HUES64 (cell line): ENCODE data around the gene TTC17.

Experiments
- H3K27ac ChIP-seq: 2 replicates; pipeline ENCODE4 v1.7.0; 2013; ENCODE audit warnings: low read depth, low read length, inconsistent platforms
- H3K27me3 ChIP-seq: 2 replicates; pipeline ENCODE4 v1.6.1; 2013; ENCODE audit warnings: mild to moderate bottlenecking, low read length; ENCODE audit not compliant: insufficient read depth
- H3K36me3 ChIP-seq: 2 replicates; pipeline ENCODE4 v1.6.1; 2013; ENCODE audit warnings: mild to moderate bottlenecking, low read length; ENCODE audit not compliant: insufficient read depth
- H3K4me1 ChIP-seq: 2 replicates; pipeline ENCODE4 v1.6.1; 2013; ENCODE audit warnings: mild to moderate bottlenecking, low read length, moderate library complexity; ENCODE audit not compliant: insufficient read depth
- H3K4me3 ChIP-seq: 2 replicates; pipeline ENCODE4 v1.5.1; 2013; ENCODE audit warnings: mild to moderate bottlenecking, low read length, moderate library complexity
- H3K9ac ChIP-seq: 2 replicates; pipeline ENCODE4 v1.6.1; 2013; ENCODE audit warnings: mild to moderate bottlenecking, low read depth, low read length
- H3K9me3 ChIP-seq: 2 replicates; pipeline ENCODE4 v1.6.1; 2013; ENCODE audit warnings: low read depth, low read length; ENCODE audit not compliant: insufficient read depth
- WGBS: fragments of 150-250, 120-280 bp; methylation state at CpG from one replicate; pipeline ENCODE4 v1.1.7; 2013; ENCODE audit warnings: missing lambda C conversion rate; 5-methylcytosine and 5-hydroxymethylcytosine counted together

Gene TTC17

GRCh38 chr11:43359422-43359818, 700 bp downstream of the TTC17 start:
- WGBS = 0% methylated on average over 14 of the region's 14 CpGs
- H3K9me3 ChIP-seq = no peaks in the 10 kb centered on the region

GRCh38 chr11:43360361-43361032, 1.8 kb downstream of the TTC17 start:
- 57% methylated on average over 1 of the region's 1 CpG for WGBS
- Histone ChIP-seq H3K4me1 (peaks cover 19% of the 10 kb centered on the region), H3K27ac (no peak overlapping the region), H3K36me3 (peaks cover 16% of the 10 kb centered on the region), H3K9me3 (no peaks in the 10 kb centered on the region), H3K9ac (peak overlapping the region; percentile 96; the same call in 1 of the 2 replicates), H3K4me3 (peak overlapping the region; percentile 78), H3K27me3 (no peaks in the 10 kb centered on the region)

More at GRCh38 chr11:43359422-43359818, 700 bp downstream of the TTC17 start:
- Histone ChIP-seq H3K4me3 (peak overlapping the region; percentile 78), H3K36me3 (peaks cover 10% of the 10 kb centered on the region; the same call in 1 of the 2 replicates), H3K4me1 (peaks cover 19% of the 10 kb centered on the region), H3K27me3 (no peaks in the 10 kb centered on the region), H3K9ac (peak overlapping the region; percentile 96), H3K27ac (peak overlapping the region; percentile 89)

- WGBS = 94% methylated on average over 5 of the region's 5 CpGs
- no peak overlapping the region for H3K9ac ChIP-seq
- H3K27ac ChIP-seq = no peak overlapping the region
- no peak overlapping the region for H3K4me3 ChIP-seq
- no peaks in the 10 kb centered on the region for H3K27me3 ChIP-seq
- H3K36me3 ChIP-seq = peaks cover 31% of the 10 kb centered on the region
- no peaks in the 10 kb centered on the region for H3K4me1 ChIP-seq
- no peaks in the 10 kb centered on the region for H3K9me3 ChIP-seq
Measured at GRCh38 chr11:43366677-43367076, 8.0 kb downstream of the TTC17 start.

GRCh38 chr11:43367382-43368178, 8.9 kb downstream of the TTC17 start:
- 93% methylated on average over 7 of the region's 7 CpGs for WGBS
- no peak overlapping the region for H3K27ac ChIP-seq

GRCh38 chr11:43376065-43376464, 17.3 kb downstream of the TTC17 start:
- 100% methylated on average over 1 of the region's 2 CpGs for WGBS
- Histone ChIP-seq H3K27me3 (no peaks in the 10 kb centered on the region), H3K27ac (no peak overlapping the region), H3K36me3 (peaks cover 31% of the 10 kb centered on the region), H3K4me3 (no peak overlapping the region), H3K4me1 (0 out of 2 replicates have a peak, but pooled peaks cover 8% of the 10 kb centered on the region), H3K9me3 (no peaks in the 10 kb centered on the region), H3K9ac (no peak overlapping the region)

More at GRCh38 chr11:43367382-43368178, 8.9 kb downstream of the TTC17 start:
- Histone ChIP-seq H3K4me3 (no peak overlapping the region), H3K9me3 (no peaks in the 10 kb centered on the region), H3K36me3 (peaks cover 35% of the 10 kb centered on the region), H3K4me1 (no peaks in the 10 kb centered on the region), H3K9ac (no peak overlapping the region), H3K27me3 (no peaks in the 10 kb centered on the region)

GRCh38 chr11:43376594-43376993, 17.9 kb downstream of the TTC17 start:
- no peak overlapping the region for H3K27ac ChIP-seq
- H3K36me3 ChIP-seq = peaks cover 29% of the 10 kb centered on the region
- no peaks in the 10 kb centered on the region for H3K9me3 ChIP-seq
- no peak overlapping the region for H3K9ac ChIP-seq
- H3K4me1 ChIP-seq = 0 out of 2 replicates have a peak, but pooled peaks cover 14% of the 10 kb centered on the region
- H3K27me3 ChIP-seq = no peaks in the 10 kb centered on the region
- no peak overlapping the region for H3K4me3 ChIP-seq
- 100% methylated on average over 2 of the region's 2 CpGs for WGBS

GRCh38 chr11:43377389-43377788, 18.7 kb downstream of the TTC17 start:
- 0 out of 2 replicates have a peak, but pooled peaks cover 17% of the 10 kb centered on the region for H3K4me1 ChIP-seq
- H3K27ac ChIP-seq = no peak overlapping the region
- H3K4me3 ChIP-seq = no peak overlapping the region
- H3K9me3 ChIP-seq = no peaks in the 10 kb centered on the region
- no peak overlapping the region for H3K9ac ChIP-seq
- H3K36me3 ChIP-seq = peaks cover 32% of the 10 kb centered on the region
- no peaks in the 10 kb centered on the region for H3K27me3 ChIP-seq

GRCh38 chr11:43378897-43379296, 20.2 kb downstream of the TTC17 start:
- Histone ChIP-seq H3K27me3 (no peaks in the 10 kb centered on the region), H3K9me3 (no peaks in the 10 kb centered on the region), H3K27ac (no peak overlapping the region), H3K4me1 (0 out of 2 replicates have a peak, but pooled peaks cover 17% of the 10 kb centered on the region), H3K36me3 (peaks cover 35% of the 10 kb centered on the region), H3K4me3 (no peak overlapping the region), H3K9ac (no peak overlapping the region)
- WGBS = 94% methylated on average over 3 of the region's 3 CpGs

- H3K36me3 ChIP-seq = peaks cover 44% of the 10 kb centered on the region
- H3K27me3 ChIP-seq = no peaks in the 10 kb centered on the region
- H3K4me3 ChIP-seq = no peak overlapping the region
- no peak overlapping the region for H3K27ac ChIP-seq
- no peak overlapping the region for H3K9ac ChIP-seq
- H3K9me3 ChIP-seq = no peaks in the 10 kb centered on the region
- 31% methylated on average over 2 of the region's 2 CpGs for WGBS
- 0 out of 2 replicates have a peak, but pooled peaks cover 14% of the 10 kb centered on the region for H3K4me1 ChIP-seq
Measured at GRCh38 chr11:43381802-43382201, 23.1 kb downstream of the TTC17 start.

GRCh38 chr11:43382614-43383013, 23.9 kb downstream of the TTC17 start:
- no peak overlapping the region for H3K27ac ChIP-seq
- 0 out of 2 replicates have a peak, but pooled peaks cover 14% of the 10 kb centered on the region for H3K4me1 ChIP-seq
- no peaks in the 10 kb centered on the region for H3K27me3 ChIP-seq
- H3K4me3 ChIP-seq = no peak overlapping the region
- peaks cover 52% of the 10 kb centered on the region for H3K36me3 ChIP-seq
- no peak overlapping the region for H3K9ac ChIP-seq
- no peaks in the 10 kb centered on the region for H3K9me3 ChIP-seq
- 94% methylated on average over 1 of the region's 1 CpG for WGBS

GRCh38 chr11:43384393-43384792, 25.7 kb downstream of the TTC17 start:
- Histone ChIP-seq H3K4me1 (0 out of 2 replicates have a peak, but pooled peaks cover 14% of the 10 kb centered on the region), H3K27ac (no peak overlapping the region), H3K27me3 (no peaks in the 10 kb centered on the region), H3K9me3 (no peaks in the 10 kb centered on the region), H3K9ac (no peak overlapping the region), H3K4me3 (no peak overlapping the region), H3K36me3 (peaks cover 54% of the 10 kb centered on the region)
- WGBS = 92% methylated on average over 5 of the region's 5 CpGs
